Hepatocyte (in vitro differentiated cells): ENCODE measurements around the gene SLC25A21.

ENCODE experiments used
- CTCF ChIP-seq: fragments of 200-600 bp; sonication (generic); IDR thresholded peaks from 2 replicates; pipeline ENCODE4 v1.5.1; 2016; ENCODE audit warnings: antibody characterized with exemption, mild to moderate bottlenecking; ENCODE audit not compliant: poor library complexity
- EZH2 ChIP-seq: fragments of 200-600 bp; sonication (generic); IDR thresholded peaks from 2 replicates; pipeline ENCODE4 v1.6.1; 2016; ENCODE audit warnings: antibody characterized with exemption, mild to moderate bottlenecking, borderline replicate concordance

GRCh38 chr14:36996133-36996856, 176.1 kb downstream of the SLC25A21 start:
- TF ChIP-seq CTCF: no peak
- no peak for TF ChIP-seq EZH2
